Neural progenitor cell (in vitro differentiated cells): ENCODE measurements around the gene ZNF638.

ENCODE experiments used
- EZH2 ChIP-seq: fragments of 200-600 bp; sonication (generic); IDR thresholded peaks from 2 replicates; pipeline ENCODE4 v1.6.1; 2017; ENCODE audit warnings: antibody characterized with exemption, mild to moderate bottlenecking, moderate library complexity
- TF ChIP-seq, protein P1 (sequence below): fragments of 200-600 bp; sonication (generic); IDR thresholded peaks from 2 replicates; pipeline ENCODE4 v1.5.1; 2017; ENCODE audit warnings: antibody characterized with exemption, mild to moderate bottlenecking

DNA sequence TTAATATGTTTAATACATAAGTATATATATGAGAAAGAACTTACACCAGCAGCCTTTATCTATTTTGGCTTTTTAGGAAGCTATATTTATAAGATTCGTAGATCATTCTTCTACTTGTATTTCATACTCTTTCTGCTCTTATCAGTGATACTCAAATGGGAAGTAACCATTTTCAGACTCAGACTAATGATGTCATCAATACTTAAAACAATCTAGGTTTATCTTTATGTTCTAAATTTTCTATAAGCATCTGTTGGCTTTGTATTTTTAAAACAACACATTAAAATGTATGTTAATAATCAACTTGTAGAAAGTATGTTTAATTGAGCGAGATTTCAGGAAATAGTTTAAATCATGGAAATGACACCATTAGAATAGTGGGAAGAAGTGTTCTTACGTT lies 70.8 kb downstream of the ZNF638 start:
- TF ChIP-seq, protein P1, sequence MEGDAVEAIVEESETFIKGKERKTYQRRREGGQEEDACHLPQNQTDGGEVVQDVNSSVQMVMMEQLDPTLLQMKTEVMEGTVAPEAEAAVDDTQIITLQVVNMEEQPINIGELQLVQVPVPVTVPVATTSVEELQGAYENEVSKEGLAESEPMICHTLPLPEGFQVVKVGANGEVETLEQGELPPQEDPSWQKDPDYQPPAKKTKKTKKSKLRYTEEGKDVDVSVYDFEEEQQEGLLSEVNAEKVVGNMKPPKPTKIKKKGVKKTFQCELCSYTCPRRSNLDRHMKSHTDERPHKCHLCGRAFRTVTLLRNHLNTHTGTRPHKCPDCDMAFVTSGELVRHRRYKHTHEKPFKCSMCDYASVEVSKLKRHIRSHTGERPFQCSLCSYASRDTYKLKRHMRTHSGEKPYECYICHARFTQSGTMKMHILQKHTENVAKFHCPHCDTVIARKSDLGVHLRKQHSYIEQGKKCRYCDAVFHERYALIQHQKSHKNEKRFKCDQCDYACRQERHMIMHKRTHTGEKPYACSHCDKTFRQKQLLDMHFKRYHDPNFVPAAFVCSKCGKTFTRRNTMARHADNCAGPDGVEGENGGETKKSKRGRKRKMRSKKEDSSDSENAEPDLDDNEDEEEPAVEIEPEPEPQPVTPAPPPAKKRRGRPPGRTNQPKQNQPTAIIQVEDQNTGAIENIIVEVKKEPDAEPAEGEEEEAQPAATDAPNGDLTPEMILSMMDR: no peak
- no peak for TF ChIP-seq EZH2
